Osteocyte (in vitro differentiated cells): Measurements from ENCODE around the gene FAM13C. TPM values are rescaled to one million over a fixed set of nuclear protein-coding genes. Genes with fewer than 3 reads are reported as not detected.

Source experiments
- DNase-seq: peaks from one replicate; pipeline ENCODE4 v3.0.0; 2021; ENCODE audit warnings: mixed read lengths; ENCODE audit not compliant: unreplicated experiment; ENCODE audit errors: extremely low spot score
- H3K27ac Mint-ChIP-seq: one replicate; pipeline ENCODE4 v1.8.0; 2021; ENCODE audit warnings: mild to moderate bottlenecking, mixed read lengths; ENCODE audit not compliant: unreplicated experiment
- H3K27me3 Mint-ChIP-seq: one replicate; pipeline ENCODE4 v1.8.0; 2021; ENCODE audit warnings: mixed read lengths; ENCODE audit not compliant: unreplicated experiment
- H3K36me3 Mint-ChIP-seq: one replicate; pipeline ENCODE4 v1.8.0; 2021; ENCODE audit warnings: mixed read lengths; ENCODE audit not compliant: unreplicated experiment
- H3K4me1 Mint-ChIP-seq: one replicate; pipeline ENCODE4 v1.8.0; 2021; ENCODE audit warnings: mixed read lengths; ENCODE audit not compliant: unreplicated experiment
- H3K4me3 Mint-ChIP-seq: one replicate; pipeline ENCODE4 v1.8.0; 2021; ENCODE audit warnings: mild to moderate bottlenecking, moderate library complexity, mixed read lengths; ENCODE audit not compliant: unreplicated experiment
- H3K9me3 Mint-ChIP-seq: one replicate; pipeline ENCODE4 v1.8.0; 2021; ENCODE audit warnings: mixed read lengths; ENCODE audit not compliant: unreplicated experiment
- total RNA-seq: library from RNA; stranded (reverse); gene quantifications from 2 replicates; pipeline ENCODE4 v1.2.1, GENCODE V29; 2021
- TF ChIP-seq, protein P1 (sequence below): fragments of 200-600 bp; sonication (generic); IDR thresholded peaks from 2 replicates; pipeline ENCODE4 v1.5.0; 2021; ENCODE audit warnings: antibody characterized with exemption, mild to moderate bottlenecking, moderate library complexity

Gene FAM13C
- total RNA-seq, 1 donor from 2014 or later, result 3.2 TPM

DNA sequence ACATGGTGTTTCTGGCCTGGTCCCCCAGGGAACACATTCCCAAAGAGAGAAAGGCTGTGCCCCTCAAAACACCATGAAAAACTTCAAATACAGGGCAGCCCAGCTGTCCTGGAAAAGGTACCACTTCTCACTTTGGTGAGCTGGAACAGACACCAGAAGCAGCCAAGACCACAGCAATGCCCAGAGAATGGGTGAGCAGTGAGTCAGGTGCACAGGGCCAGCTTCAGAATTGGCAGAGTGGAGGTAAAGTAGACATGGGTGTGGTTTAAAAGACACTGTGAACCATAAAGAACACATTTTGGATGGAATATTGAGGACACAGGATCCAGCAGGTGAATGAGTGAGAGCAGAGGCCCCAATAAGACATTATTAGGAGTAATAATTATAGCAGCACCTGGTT lies 51.3 kb downstream of the FAM13C start:
- no peaks in the 10 kb centered on the region for H3K36me3 Mint-ChIP-seq
- H3K4me3 Mint-ChIP-seq, result no peak overlapping the region
- no peaks in the 10 kb centered on the region for H3K9me3 Mint-ChIP-seq
- no peak overlapping the region for H3K27ac Mint-ChIP-seq
- TF ChIP-seq, protein P1, sequence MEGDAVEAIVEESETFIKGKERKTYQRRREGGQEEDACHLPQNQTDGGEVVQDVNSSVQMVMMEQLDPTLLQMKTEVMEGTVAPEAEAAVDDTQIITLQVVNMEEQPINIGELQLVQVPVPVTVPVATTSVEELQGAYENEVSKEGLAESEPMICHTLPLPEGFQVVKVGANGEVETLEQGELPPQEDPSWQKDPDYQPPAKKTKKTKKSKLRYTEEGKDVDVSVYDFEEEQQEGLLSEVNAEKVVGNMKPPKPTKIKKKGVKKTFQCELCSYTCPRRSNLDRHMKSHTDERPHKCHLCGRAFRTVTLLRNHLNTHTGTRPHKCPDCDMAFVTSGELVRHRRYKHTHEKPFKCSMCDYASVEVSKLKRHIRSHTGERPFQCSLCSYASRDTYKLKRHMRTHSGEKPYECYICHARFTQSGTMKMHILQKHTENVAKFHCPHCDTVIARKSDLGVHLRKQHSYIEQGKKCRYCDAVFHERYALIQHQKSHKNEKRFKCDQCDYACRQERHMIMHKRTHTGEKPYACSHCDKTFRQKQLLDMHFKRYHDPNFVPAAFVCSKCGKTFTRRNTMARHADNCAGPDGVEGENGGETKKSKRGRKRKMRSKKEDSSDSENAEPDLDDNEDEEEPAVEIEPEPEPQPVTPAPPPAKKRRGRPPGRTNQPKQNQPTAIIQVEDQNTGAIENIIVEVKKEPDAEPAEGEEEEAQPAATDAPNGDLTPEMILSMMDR, result no peak
- H3K27me3 Mint-ChIP-seq, result peaks cover 2% of the 10 kb centered on the region
- DNase-seq, result no peak
- H3K4me1 Mint-ChIP-seq, result peaks cover 16% of the 10 kb centered on the region

DNA sequence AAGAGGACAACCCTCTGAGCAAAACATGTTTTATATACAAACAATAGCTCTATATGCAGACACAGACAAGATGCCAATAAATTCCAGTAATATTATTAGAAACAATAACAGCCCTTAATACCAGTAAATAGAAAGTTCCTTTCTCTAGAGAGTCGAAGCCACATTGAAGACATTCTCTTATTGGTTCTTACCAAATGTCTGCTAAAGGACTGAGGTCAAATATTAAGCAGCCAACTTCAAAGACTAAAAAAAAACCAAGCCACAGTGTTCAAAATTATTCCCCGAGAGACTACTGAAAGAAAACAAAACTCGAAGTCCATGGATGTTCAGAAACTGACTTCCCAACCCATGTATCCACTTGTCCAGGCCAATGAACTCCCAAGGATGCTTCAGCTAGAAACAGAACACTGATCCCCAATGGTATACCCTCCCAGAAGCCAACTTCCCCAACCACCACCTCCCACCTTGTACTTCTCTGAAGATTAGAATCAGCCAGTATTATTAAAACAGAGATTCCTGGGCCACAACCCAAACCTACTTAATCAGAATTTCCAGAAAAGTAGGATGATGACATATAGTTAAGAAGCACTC lies 51.9 kb downstream of the FAM13C start:
- Mint-ChIP-seq H3K4me3 (no peak overlapping the region), H3K27ac (no peak overlapping the region), H3K9me3 (no peaks in the 10 kb centered on the region), H3K27me3 (peaks cover 2% of the 10 kb centered on the region), H3K36me3 (no peaks in the 10 kb centered on the region), H3K4me1 (peaks cover 10% of the 10 kb centered on the region)
- DNase-seq, result no peak
- TF ChIP-seq, protein P1, result no peak

DNA sequence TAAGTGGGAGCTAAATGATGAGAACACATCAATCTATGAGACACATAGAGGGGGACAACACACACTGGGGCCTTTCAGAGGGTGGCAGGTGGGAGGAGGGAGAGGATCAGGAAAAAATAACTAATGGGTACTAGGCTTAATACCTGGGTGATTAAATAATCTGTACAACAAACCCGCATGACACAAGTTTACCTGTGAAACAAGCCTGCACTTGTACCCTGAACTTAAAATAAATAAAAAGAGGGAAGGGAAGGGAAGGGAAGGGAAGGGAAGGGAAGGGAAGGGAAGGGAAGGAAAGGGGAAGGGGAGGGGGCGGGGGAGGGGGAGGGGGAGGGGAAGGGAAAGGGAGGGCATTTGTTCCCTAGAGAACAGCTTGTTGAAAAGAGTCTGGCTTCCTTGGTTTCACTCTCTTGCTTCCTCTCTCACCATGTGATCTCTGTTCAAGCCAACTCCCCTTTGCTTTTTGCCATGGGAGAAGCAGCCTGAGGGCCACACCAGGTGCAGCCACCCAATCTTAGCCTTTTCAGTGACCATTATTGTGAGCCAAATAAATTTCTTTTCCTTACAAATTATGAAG lies 57.7 kb downstream of the FAM13C start:
- Mint-ChIP-seq H3K9me3 (no peaks in the 10 kb centered on the region), H3K4me1 (no peaks in the 10 kb centered on the region), H3K4me3 (no peak overlapping the region), H3K36me3 (no peaks in the 10 kb centered on the region), H3K27ac (no peak overlapping the region), H3K27me3 (peaks cover 10% of the 10 kb centered on the region)
- TF ChIP-seq, protein P1, result no peak
- DNase-seq, result no peak

DNA sequence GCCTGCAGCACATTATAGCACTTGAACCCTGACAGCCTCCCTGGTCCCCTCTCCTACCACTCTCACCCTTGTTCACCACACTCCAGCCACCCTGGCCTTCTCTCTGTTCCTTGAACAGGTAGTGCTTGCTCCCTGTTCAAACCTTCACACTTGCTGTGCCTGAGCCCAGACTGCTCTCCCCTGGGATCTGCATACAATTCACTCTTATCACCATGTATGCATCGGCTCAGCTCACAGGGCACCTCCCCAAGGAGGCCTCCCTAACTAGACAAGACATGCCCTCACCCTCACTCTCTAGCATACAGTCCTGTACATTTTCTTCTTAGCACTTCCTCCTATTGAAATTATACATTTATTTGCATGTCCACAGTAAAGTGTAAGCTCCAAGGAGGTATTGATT lies 59.3 kb downstream of the FAM13C start:
- H3K4me3 Mint-ChIP-seq, result no peak overlapping the region
- no peak for DNase-seq
- H3K36me3 Mint-ChIP-seq, result no peaks in the 10 kb centered on the region
- H3K27ac Mint-ChIP-seq, result no peak overlapping the region
- TF ChIP-seq, protein P1, result no peak
- H3K27me3 Mint-ChIP-seq, result peaks cover 7% of the 10 kb centered on the region
- no peaks in the 10 kb centered on the region for H3K9me3 Mint-ChIP-seq
- no peaks in the 10 kb centered on the region for H3K4me1 Mint-ChIP-seq

DNA sequence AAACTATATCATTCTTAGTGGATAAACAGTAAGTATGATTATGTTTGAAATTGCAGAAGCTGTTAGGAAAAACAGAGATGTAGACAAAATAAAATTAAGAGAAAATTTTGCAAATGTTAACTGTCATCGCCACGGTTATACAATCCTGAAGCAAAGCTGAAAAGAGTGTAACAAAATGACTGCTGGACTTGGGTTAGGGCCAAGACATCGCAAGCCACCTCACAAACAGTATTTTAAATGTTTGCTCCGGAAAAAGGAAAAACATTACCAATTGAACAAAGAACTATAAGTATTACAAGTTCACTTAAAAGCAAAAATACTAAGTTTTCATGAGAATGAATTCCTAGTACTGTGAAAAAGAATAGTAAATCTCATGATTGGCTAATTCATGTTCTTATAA lies 60.0 kb downstream of the FAM13C start:
- TF ChIP-seq, protein P1, result no peak
- Mint-ChIP-seq H3K4me1 (no peaks in the 10 kb centered on the region), H3K4me3 (no peak overlapping the region), H3K9me3 (no peaks in the 10 kb centered on the region), H3K36me3 (no peaks in the 10 kb centered on the region), H3K27me3 (peaks cover 8% of the 10 kb centered on the region), H3K27ac (no peak overlapping the region)
- no peak for DNase-seq
